Astrocyte of the spinal cord (primary cell): ENCODE results near the gene PTPRT.
"Not testable (repeated sequence)": the region's sequence is repeated elsewhere in the genome, so short reads cannot be mapped to it uniquely, and the experiment has no call there.

ENCODE experiments used
- DNase-seq: peaks from one replicate; pipeline ENCODE4 v3.0.0; 2011; ENCODE audit warnings: low read depth, low spot score
- H3K4me3 ChIP-seq: 2 replicates; pipeline ENCODE4 v1.5.1; 2011; ENCODE audit warnings: low read depth, mild to moderate bottlenecking, low read length, moderate library complexity
- CTCF ChIP-seq: IDR thresholded peaks from 2 replicates; pipeline ENCODE4 v1.5.1; 2012; ENCODE audit warnings: low read depth, mild to moderate bottlenecking, low read length, inconsistent platforms
- in situ Hi-C: cut with HindIII; loops from 2 replicates; pipeline ENCODE4 v1.10.0; 2017; ENCODE audit warnings: low sequenced_read_pairs

The PTPRT gene

GRCh38 chr20:43165611-43166010 is 24.1 kb downstream of the PTPRT start:
- no peak for DNase-seq
- no peak for TF ChIP-seq CTCF
- H3K4me3 ChIP-seq = no peak overlapping the region
- in situ Hi-C loops = no loop called here

- in situ Hi-C loops, DNase-seq, H3K4me3 ChIP-seq: not testable (repeated sequence)
Measured at GRCh38 chr20:43164736-43165135, 25.0 kb downstream of the PTPRT start.

- no peak for DNase-seq
- no peak for TF ChIP-seq CTCF
- in situ Hi-C loops = no loop called here
- no peak overlapping the region for H3K4me3 ChIP-seq
Measured at GRCh38 chr20:43161716-43162115, 28.0 kb downstream of the PTPRT start.

- no peak for TF ChIP-seq CTCF
- no peak for DNase-seq
- in situ Hi-C loops = no loop called here
- H3K4me3 ChIP-seq = no peak overlapping the region
Measured at GRCh38 chr20:43160941-43161340, 28.8 kb downstream of the PTPRT start.

- no peak overlapping the region for H3K4me3 ChIP-seq
- no peak for TF ChIP-seq CTCF
- in situ Hi-C loops = no loop called here
- no peak for DNase-seq
Measured at GRCh38 chr20:43159994-43160393, 29.7 kb downstream of the PTPRT start.

GRCh38 chr20:43155366-43156100 is 34.2 kb downstream of the PTPRT start:
- TF ChIP-seq CTCF = no peak
- DNase-seq = no peak
- no peak overlapping the region for H3K4me3 ChIP-seq
- in situ Hi-C loops = no loop called here

- H3K4me3 ChIP-seq = no peak overlapping the region
- no peak for DNase-seq
- no peak for TF ChIP-seq CTCF
- in situ Hi-C loops = no loop called here
Measured at GRCh38 chr20:43151901-43152300, 37.8 kb downstream of the PTPRT start.
